HG02938 (cell line): ENCODE results near the gene OLFM2.

ENCODE experiments used
- ATAC-seq: cut with Tn5 transposase; IDR thresholded peaks from one replicate; pipeline ENCODE4 v1.9.1; 2021; ENCODE audit warnings: mild to moderate bottlenecking, moderate library complexity; ENCODE audit not compliant: unreplicated experiment

The OLFM2 gene

DNA sequence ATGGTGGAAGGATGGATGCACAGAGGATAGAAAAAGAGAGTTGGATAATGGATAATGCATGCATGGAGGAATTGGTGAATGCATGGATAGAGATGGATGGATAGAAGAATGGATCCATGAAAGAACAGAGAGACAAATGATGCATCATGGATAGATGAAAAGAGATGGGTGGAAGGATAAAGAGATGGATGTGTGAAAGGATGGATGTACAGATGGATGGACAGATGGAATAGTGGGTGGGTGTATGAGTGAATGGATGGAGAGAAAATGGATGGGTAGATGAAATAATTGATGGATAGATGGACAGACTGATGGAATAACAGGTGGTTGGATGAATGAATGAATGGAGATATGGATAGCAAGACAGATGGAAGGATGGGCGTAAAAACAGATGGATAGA is 25.7 kb downstream of the OLFM2 start:
- ATAC-seq: no peak

GRCh38 chr19:9909251-9909650 is 27.1 kb downstream of the OLFM2 start:
- ATAC-seq: no peak

DNA sequence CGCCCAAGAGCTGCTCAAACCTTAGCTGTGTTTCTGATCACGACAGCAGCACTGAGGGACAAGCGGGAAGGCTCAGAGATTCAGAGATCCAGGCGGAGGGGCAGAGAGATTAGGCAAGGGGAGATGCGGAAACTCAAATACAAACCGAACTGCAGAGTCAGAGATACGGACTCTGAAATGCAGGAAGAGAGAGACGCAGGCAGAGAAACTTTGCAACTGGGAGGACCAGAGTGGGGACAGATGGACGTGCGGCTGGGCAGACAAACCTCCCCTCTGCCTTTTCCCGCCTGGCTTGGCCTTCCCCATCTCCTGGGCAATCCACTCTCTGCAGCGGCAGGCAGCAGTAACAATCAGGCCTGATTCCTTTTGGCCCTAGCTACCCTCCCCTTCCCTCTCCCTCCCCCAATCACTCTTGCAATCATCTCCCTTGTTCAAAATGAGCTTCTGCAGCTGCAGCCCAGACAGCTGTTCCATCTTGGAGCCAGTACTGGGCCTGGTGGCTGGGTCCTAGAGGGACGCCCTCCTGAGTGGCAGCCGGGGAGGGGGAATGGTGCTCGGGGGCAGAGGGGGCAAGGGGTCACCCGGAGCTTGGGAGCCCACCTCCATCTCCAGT is 29.7 kb downstream of the OLFM2 start:
- ATAC-seq: no peak

- no peak for ATAC-seq
Observed at GRCh38 chr19:9903336-9903735, 33.0 kb downstream of the OLFM2 start.

DNA sequence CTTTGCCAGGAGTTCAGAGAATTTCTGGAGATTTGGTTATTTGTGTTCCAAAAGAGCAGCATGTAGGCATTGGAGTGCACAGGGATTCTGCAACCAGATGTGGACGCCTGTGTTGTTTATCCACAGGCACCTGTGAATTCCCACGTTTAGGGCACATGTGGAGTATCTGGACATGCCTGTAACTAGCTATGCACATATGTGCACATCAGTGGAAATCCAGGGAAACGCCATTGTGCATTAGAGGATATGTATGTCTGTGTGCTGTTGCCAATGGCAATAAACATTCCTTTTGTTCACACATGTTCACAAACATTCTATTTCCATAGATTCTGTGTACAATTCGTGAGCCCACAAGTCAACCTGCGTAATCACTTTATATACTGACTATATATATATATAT is 34.7 kb downstream of the OLFM2 start:
- no peak for ATAC-seq

GRCh38 chr19:9901020-9901419 is 35.3 kb downstream of the OLFM2 start:
- ATAC-seq: no peak

DNA sequence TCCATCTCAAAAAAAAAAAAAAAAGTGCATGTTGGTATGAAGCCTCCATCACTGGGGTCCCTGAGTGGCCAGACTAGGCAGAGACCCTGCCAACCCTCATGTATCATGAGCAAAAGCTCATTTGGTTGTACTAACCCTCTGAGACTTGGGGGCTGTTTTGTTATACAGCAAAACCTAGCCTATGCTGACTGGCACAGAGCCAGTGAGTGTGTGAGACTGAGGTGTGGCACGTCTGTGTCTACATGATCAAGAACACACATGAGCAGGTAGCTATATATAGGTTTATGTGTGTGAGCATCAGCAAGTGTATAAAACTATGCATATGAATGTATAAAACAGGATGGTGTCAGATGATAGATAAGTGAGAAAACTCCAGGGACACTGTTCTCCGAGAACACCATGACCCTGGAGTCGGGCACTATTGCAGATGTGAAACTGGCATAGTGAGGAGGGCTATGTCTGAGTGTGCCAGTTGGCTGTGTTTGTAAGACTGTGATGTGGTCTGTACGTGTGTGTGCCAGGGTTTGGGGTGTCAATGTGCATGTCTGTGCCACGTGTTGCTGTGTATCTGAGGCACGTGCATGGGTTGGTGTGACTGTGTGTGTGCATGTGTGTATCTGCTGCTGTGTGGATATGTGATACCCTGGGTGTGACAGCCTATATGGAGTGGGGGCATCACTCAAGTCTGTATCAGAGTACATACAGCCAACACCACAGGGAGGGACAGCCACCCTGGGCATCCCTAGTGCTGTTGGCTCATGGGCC is 44.5 kb downstream of the OLFM2 start:
- ATAC-seq: no peak

GRCh38 chr19:9885077-9885552 is 51.2 kb downstream of the OLFM2 start:
- no peak for ATAC-seq

DNA sequence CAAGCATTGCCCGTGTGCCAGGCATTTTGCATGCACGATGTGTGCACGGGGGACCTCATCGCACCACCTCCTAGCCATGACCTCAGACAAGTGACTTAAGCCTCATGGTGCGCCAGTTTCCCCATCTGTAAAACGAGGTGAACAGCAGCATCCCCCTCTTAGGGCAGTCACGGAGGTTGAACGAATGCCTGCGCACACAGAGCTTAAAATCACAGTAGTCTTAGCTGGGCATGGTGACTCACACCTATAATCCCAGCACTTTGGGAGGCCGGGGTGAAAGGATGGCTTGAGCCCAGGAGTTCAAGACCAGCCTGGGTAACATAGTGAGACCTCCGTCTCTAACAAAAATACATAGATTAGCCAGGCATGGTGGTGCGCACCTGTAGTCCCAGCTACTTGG is 52.6 kb downstream of the OLFM2 start:
- no peak for ATAC-seq

- ATAC-seq: no peak
Observed at GRCh38 chr19:9883231-9883758, 53.0 kb downstream of the OLFM2 start.

GRCh38 chr19:9881720-9882119 is 54.6 kb downstream of the OLFM2 start:
- ATAC-seq: no peak

DNA sequence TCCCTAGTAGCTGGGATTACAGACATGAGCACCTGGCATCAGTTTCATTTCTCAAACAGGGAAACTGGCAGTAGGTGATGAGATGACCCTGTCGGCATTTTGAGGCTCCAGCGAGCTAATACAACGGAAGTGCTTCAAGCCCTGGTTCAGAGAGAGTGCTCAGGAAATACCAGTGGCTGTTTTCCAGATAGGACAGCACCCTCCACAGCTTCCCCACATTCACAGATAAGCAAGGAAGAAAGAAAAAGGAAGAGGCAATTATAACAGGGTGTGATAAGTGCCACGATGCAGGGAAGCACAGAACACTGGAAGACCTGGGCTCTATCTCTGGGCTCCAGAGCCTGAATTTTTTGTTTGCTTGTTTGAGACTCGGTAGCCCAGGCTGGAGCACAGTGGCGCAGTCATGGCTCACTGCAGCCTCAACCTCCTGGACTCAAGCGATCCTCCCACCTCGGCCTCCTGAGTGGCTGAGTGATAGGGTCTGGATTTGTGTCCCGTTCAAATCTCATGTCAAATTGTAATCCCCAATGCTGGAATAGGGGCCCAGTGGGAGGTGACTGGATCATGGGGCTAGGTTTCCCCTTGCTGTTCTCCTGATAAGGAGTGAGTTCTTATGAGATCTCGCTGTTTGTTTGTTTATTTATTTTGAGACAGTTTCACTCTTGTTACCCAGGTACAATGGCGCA is 57.7 kb downstream of the OLFM2 start:
- ATAC-seq: no peak

- ATAC-seq: no peak
Observed at GRCh38 chr19:9877780-9878510, 58.4 kb downstream of the OLFM2 start.

- ATAC-seq: no peak
Observed at GRCh38 chr19:9875796-9876195, 60.5 kb downstream of the OLFM2 start.

DNA sequence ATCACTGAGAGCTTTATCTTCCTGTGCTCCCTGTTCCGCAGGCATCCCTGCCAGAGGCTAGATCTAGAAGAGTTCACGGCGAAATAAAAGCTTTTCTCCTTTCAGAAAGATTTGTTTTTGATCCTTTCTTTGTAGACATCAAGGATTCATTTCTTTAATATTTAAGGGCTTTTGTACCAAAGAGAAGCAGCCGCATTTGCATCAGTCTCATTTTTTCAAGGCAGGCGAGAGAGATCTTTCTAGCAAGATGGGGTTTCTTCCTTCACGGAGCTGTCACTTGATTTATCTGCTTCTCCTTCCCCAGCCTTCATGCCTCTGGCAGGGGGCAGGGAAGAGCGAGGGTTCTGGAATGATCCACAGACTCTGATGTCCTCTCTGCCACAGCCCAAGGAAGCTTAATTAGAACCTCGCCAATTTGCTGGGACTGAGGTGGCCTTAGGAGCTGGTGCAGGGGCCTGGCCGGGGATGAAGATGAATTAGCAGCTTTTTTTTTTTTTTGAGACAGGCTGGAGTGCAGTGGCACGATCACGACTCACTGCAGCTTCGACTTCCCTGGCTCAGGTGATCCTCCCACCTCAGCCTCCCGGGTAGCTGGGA is 61.2 kb downstream of the OLFM2 start:
- no peak for ATAC-seq

GRCh38 chr19:9872618-9873242 is 63.6 kb downstream of the OLFM2 start:
- ATAC-seq: no peak

DNA sequence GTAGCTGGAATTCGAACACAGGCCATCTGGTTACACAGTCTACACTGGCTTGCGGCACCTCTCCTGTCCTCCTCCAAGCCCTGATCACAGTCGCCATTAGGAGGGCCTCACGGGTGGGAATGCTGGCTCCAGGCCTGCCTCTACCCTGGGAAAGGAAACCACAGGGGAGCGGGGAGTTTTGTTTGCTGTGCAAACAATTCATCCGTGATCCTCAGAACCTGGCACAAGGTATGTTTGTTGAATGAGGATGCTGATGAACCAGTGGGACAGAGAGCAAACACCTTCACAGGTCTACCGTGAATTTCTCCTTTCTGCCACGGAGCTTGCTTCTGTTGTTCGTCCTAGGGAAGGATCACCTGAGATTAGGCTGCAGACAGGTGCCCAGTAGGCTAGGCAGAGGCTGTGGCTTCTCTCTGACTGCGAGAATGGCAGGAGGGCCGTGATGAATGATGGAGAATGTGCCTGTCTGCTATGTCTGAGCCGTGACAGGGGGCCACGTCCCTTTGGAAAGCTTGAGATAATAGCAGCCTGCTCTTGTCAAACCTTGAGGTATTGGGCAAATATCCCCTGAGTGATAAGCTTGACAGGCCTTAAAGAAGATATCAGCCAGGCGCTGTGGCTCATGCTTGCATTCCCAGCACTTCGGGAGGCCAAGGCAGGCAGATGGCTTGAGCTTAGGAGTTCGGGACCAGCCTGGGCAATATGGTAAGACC is 64.5 kb downstream of the OLFM2 start:
- ATAC-seq: no peak

- ATAC-seq: no peak
Observed at GRCh38 chr19:9868983-9869617, 67.2 kb downstream of the OLFM2 start.
